GM18505 (cell line): Measurements from ENCODE around the gene CACNA1C.

Experiments
- ATAC-seq: cut with Tn5 transposase; IDR thresholded peaks from one replicate; pipeline ENCODE4 v1.9.1; 2021; ENCODE audit not compliant: unreplicated experiment
- POLR2A ChIP-seq: IDR thresholded peaks from 4 replicates; pipeline ENCODE4 v1.6.1; 2011; ENCODE audit warnings: borderline replicate concordance; ENCODE audit not compliant: insufficient read depth, insufficient read length; ENCODE audit errors: extremely low read depth

The CACNA1C gene

DNA sequence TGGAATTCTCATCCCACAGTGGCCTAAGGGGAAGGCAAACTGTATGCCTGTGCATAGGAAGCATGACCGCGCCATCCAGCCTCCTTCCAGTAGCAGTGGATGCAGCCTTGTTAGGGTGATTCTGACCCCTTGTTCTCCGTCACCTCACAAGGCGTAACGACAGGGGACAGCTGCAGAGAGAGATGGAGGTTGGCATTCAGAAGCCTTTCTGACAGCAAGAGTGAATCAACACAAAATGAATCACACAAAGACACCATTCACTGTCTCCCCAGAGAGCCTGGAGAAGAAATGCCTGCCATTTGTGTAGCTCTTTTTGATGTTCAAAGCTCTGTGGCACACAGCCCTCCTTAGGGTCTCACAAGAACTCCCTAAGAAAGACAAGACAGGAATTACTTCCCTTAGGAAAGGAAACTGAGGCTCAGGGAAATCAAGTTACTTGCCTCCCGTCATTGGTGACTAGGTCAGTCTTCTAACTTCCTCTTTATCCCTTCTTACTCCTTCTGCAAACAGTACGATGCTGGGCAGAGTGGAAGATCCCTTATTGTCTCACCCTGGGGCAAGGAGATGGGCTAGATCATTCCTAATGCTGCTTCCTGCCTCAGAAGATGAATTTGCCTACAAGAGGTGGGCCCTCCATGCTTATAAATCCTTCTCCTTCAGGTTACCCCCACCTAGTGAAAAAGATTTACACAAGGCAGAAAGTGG, 280.9 kb downstream of the CACNA1C start:
- ATAC-seq, result no peak
- no peak for TF ChIP-seq POLR2A

DNA sequence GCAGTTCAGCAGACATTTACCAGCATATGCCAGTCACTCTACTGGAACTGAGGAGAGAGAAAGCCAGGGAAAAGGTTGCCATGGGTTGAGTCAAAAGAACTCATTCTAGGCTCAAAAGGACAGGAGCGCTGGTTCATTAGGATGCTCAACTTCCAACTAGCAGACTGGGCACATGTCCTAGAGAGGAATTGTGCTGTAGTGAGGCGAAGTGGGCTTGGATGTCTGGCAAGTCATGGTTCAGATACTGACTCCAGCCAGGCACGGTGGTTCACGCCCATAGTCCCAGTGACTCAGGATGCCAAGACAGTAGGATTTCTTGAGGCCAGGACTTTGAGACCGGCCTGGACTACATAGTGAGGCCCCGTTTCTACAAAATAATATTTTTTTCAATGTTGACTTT, 281.5 kb downstream of the CACNA1C start:
- no peak for TF ChIP-seq POLR2A
- ATAC-seq, result no peak

DNA sequence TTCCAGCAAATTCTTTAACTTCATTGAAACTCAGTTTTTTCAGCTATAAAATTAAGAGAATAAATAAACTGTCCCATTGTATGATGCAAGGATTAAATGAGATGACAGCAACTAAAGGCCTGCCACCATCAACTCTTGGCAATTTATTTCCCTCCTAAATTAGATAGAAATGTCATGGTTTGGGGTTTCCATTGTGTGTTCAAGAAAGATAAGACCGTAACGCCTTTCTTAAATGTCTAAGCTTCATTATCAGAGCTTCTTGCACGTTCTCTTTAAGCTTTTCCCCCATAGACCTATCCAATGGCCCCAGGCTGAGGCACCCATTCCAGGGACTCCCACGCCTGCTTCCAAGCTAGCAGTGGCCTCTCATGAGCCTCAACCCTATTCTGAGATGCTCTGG, 281.9 kb downstream of the CACNA1C start:
- ATAC-seq, result no peak
- no peak for TF ChIP-seq POLR2A

DNA sequence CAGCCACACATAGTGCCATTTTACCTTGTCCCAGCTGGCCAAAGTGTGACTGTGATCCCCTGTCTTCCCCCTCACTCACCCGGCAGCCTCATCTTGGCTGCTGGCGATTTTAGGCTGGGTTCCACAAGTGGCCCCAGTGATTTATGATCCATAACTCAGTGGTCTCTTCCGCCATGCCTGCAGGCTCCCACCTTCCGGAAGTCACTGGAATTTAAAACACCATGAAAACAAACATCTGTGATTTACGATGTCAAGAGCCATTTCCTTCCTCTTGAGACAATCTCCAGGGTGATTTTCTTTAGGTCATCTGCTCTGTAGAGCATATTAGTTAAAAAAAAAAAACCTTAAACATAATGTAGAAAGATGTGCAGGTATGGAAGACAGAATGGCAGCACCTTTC, 282.3 kb downstream of the CACNA1C start:
- ATAC-seq, result no peak
- no peak for TF ChIP-seq POLR2A

DNA sequence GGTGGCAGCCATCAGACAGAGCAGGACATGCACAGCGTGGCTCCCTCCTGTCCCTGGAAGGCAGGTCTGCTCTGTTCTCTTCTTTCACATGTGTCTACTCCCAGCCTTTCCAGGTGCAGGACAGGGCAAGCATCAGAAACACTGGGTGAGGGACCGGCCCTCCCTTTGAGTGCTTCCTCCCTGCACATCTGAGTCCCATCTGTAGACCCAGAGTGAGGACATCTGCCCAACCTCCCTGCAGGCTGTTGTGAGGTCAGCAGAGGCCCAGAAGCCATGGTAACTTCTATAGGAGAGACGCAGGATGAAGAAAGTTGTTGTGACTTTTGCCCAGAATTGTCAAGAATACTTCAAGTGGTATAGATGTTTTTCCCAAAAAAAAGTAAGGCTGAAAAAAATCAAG, 282.7 kb downstream of the CACNA1C start:
- ATAC-seq, result no peak
- TF ChIP-seq POLR2A, result no peak

DNA sequence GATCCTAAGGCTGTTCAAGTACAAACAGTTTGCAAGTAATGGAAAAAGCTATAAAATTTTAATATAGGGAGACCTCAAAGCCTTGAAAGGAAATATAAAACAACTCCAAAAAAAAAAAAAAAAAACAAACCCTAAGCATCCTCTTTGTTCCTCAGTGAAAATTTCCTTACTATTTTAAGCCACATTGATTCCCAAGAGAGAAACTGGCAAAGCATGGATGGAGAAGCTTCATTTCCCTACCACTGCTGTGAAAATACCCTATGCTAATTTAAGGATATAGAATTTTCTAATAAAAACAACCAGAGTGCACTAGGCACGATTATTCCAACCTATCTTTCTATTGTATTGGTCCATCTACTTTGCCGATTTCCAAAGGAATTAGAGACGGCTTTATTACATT, 283.1 kb downstream of the CACNA1C start:
- TF ChIP-seq POLR2A, result no peak
- ATAC-seq, result no peak

DNA sequence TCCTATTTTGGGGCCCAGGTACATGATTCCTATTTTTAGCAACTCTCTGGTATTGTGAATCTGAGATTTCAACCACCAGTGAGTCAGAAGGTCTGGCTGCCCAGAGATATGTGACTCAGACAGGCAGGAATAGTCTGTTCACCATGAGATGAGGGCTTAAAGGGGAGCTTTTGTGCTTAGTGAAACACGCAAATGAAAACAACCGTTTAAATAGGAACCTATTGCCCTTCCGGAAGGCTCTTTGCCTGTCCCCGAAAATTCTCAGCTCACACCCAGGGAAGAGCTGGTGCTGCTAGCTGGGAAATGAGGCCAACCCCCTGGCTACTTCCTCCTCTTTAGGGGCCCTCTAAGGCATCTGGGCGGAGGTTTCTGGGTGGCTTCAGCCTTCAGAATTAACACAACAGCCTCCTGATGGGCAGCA, 283.6 kb downstream of the CACNA1C start:
- peak; percentile 84 for ATAC-seq
- peak; percentile 30 for TF ChIP-seq POLR2A

DNA sequence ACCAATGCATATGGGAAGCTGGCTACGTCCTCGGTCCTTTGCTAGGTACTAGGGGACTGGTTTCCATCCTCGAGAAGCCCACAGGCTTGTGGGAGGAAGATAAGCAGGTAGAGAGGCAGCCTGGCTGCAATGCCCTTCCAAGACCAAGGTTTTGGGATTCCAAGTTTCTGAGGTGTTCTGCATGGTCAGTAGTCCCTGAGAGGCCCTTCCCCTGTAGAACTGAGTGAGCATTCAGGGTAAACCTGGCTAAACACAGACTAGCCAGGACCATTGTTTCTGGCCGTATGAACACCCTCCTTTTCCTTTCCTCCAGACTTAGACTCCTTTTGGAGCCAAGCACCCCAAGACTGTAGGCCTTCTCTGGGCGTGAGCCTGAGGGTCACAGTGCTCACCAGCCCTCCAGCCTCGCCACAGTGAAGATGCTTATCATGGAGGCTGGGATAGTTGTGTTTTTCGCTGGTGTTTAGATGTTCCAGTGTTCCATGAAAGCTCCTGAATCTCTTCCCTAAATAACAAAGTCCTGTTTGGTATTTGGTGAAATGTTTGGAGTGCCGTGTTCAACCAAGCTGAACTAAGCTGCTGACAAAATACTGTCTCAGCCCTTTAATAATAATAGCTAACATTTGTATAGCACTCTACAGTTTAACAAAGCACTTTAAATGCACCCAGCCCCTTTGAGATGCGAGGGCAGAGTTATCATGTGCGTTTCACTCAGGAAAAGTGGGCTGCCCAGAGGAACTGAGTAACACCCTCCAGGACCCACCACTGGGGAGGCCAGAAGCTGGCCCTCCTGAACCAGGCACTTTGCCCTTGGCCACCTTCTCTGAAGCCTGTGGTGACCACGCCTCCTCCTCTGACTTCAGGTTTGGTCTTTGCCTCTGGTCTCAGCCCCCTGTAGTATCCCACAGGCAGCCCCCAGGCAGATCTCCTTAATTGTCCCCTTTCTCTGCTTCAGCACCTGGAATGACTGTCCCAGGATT, 284.5 kb downstream of the CACNA1C start:
- no peak for ATAC-seq
- TF ChIP-seq POLR2A, result no peak

DNA sequence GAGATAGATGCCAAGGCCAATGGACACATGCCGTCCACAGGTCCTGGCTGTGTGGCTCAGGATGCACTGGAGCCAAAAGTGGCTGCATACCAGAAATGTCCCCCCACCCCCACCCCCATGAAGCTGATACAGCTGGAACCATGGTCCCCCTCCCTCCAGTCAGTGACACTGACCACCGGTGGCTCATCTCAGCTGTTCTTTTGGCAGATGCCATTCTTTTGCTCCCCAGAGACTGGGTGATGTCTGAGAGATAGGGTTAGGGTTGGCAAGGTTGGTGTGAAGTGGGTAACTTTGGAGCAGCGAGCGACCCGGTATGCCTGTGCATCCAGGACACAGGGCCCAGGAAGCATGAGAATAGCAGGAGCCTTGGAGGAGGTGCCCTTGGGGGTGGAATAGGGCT, 285.6 kb downstream of the CACNA1C start:
- no peak for TF ChIP-seq POLR2A
- no peak for ATAC-seq

DNA sequence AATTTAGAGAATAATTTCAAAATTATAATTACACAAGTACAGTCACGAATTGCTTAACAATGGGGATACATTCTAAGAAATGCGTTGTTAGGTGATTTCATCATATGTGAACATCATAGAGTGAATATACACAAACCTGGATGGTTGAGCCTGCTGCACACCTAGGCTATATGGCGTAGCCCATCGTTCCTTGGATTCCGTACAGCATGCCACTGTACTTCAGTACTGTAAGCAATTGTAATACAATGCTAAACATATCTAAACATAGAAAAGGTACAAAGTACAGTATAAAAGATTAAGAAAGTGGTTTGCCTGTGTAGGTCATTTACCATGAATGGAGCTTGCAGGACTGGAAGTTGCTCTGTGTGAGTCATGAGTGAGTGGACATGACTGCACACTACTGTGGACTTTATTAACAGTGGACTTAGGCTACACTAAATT, 286.2 kb downstream of the CACNA1C start:
- no peak for ATAC-seq
- TF ChIP-seq POLR2A, result no peak

DNA sequence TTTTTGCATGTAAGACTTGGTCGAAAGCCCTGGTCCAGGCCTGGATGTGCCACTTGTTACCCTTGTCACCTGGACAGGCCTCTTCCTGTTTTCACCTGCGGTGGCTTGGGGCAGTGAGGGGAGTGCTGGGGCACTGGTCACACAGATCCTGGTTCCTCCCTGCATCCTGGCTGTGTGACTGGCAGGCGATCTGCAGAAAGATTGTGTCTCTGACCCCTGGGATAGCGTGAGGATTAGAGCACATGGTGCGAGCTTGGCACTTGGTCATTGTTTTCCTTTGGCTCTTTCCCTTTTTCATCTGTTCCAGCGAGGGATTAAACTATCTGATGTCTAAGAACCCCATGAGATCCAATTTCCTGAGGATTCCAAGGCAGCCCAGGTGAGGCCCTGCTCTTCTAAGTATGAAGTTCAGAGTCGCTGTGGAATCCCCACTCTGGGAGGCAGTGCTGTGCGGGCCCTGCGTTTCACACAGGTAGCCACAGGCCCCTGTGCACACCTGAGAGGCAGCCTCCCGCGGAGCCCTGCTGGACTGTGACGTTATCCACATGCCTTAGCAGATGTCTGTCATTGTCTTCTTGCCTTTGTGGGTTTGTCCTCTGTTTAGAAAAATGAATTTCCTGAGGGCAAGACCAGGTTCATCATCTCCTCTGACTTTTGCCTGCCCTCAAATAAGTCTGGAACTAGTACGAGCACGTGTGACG, 288.4 kb downstream of the CACNA1C start:
- no peak for TF ChIP-seq POLR2A

DNA sequence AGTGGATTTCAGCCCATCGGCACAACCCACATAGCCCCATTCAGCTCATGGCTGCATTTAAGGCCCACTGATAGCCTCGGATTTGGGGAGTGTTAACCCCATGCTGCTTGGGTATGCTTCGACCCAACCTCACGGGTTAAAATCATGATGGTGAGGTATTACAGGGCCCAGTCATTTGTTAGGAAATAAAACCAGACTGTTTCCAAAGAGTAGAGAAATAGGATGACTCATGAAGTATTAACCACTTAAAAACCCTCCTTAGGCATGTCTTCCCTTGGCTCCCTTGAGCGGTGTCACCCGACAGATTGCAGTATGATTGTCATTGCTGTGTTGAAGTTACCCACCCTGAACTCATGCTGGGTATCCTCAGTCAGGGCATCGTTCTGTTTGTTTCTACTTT, 289.1 kb downstream of the CACNA1C start:
- no peak for ATAC-seq
- no peak for TF ChIP-seq POLR2A

More for the DNA sequence above, 288.4 kb downstream of the CACNA1C start:
- no peak for ATAC-seq

DNA sequence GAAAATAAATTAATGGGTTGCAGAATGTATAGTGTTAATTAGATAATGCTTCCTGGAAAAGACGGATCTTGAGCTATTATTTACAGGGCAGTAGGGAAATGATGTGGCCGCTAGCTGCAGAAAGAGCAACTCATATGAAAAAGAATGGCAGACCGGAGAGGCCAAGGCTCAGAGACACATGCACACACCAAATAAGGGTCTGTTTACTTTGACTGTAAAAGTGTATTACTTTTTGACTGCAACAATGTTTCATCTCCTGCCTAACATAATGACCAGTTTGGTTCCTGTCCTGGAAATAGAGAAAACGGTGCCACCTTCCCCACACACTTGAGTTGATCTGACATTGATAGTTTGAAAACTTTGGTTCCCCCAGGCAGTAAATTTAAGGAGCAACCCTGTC, 290.9 kb downstream of the CACNA1C start:
- no peak for ATAC-seq
- TF ChIP-seq POLR2A, result no peak
